HL-60 (cell line): ENCODE data around the gene PLEKHA5.

Experiments
- CTCF ChIP-seq: IDR thresholded peaks from one replicate; pipeline ENCODE4 v1.5.1; 2011; ENCODE audit warnings: low read length, control low read depth, inconsistent platforms; ENCODE audit not compliant: insufficient read depth
- GABPA ChIP-seq: IDR thresholded peaks from 2 replicates; pipeline ENCODE4 v1.6.1; 2012; ENCODE audit warnings: low read depth
- POLR2AphosphoS5 ChIP-seq: IDR thresholded peaks from 2 replicates; pipeline ENCODE4 v1.6.1; 2012; ENCODE audit warnings: low read depth
- REST ChIP-seq: IDR thresholded peaks from 2 replicates; pipeline ENCODE4 v1.6.1; 2012; ENCODE audit warnings: low read depth; ENCODE audit not compliant: insufficient replicate concordance
- SPI1 ChIP-seq: IDR thresholded peaks from 2 replicates; pipeline ENCODE4 v1.6.1; 2012; ENCODE audit warnings: low read depth, mild to moderate bottlenecking, borderline replicate concordance

DNA sequence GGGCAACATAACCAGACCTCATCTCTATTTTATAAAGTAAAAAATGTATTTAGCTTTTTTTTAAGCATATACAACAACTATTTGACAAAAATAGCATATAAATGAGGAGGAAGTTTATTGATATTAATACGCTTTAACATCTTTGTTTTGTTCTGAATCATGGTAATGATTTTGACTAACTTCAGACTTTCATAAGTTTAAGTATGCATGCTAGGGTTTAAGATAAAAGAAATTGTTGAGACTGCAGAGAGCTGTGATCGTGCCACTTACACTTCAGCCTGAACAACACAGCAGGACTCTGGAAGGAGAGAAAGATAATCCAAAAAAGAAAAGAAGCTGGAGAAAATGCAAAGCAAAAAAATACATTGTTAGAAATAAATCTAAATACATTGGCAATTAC lies 221.8 kb downstream of the PLEKHA5 start:
- TF ChIP-seq POLR2AphosphoS5 (no peak), REST (no peak), CTCF (no peak), GABPA (no peak), SPI1 (no peak)
